GM18508 (cell line): ENCODE data around the gene RING1.

ENCODE experiments used
- ATAC-seq: cut with Tn5 transposase; IDR thresholded peaks from one replicate; pipeline ENCODE4 v1.9.1; 2021; ENCODE audit warnings: moderate number of reproducible peaks; ENCODE audit not compliant: insufficient read depth, unreplicated experiment

Gene RING1

GRCh38 chr6:33171880-33172687 is 36.2 kb upstream of the RING1 start:
- ATAC-seq: no peak

- no peak for ATAC-seq
Observed at GRCh38 chr6:33172688-33173534, 35.4 kb upstream of the RING1 start.

GRCh38 chr6:33173535-33174180 is 34.6 kb upstream of the RING1 start:
- ATAC-seq: no peak

GRCh38 chr6:33174784-33175183 is 33.5 kb upstream of the RING1 start:
- ATAC-seq: no peak

GRCh38 chr6:33175436-33176069 is 32.7 kb upstream of the RING1 start:
- ATAC-seq: no peak

GRCh38 chr6:33176906-33177305 is 31.4 kb upstream of the RING1 start:
- no peak for ATAC-seq

- no peak for ATAC-seq
Observed at GRCh38 chr6:33177552-33178446, 30.5 kb upstream of the RING1 start.

GRCh38 chr6:33178755-33179475 is 29.4 kb upstream of the RING1 start:
- ATAC-seq: no peak

GRCh38 chr6:33181141-33181540 is 27.2 kb upstream of the RING1 start:
- no peak for ATAC-seq

GRCh38 chr6:33183071-33183683 is 25.1 kb upstream of the RING1 start:
- no peak for ATAC-seq

GRCh38 chr6:33185190-33185589 is 23.1 kb upstream of the RING1 start:
- ATAC-seq: no peak

GRCh38 chr6:33185654-33186187 is 22.6 kb upstream of the RING1 start:
- no peak for ATAC-seq

- no peak for ATAC-seq
Observed at GRCh38 chr6:33187809-33188208, 20.5 kb upstream of the RING1 start.

GRCh38 chr6:33189164-33189563 is 19.1 kb upstream of the RING1 start:
- ATAC-seq: no peak

GRCh38 chr6:33189625-33190448 is 18.5 kb upstream of the RING1 start:
- no peak for ATAC-seq

- ATAC-seq: no peak
Observed at GRCh38 chr6:33190504-33191107, 17.7 kb upstream of the RING1 start.
